Measurements from ENCODE around the gene SMAD3. TPM values are rescaled to one million over a fixed set of nuclear protein-coding genes. Genes with fewer than 3 reads are reported as not detected.

SMAD3 gene
- total RNA-seq, 3 donors from 2014 or later: 38.5 to 76.3 (median 44.9) TPM

- intact Hi-C loops (cut with DNase I, micrococcal nuclease): no loop called here
- DNase-seq (no peak), ATAC-seq (no peak)
- Histone ChIP-seq H3K9me3 (no peaks in the 10 kb centered on the region), H3K4me3 (no peak overlapping the region), H3K36me3 (ENCODE audit: low read depth) (no peaks in the 10 kb centered on the region), H3K4me1 (ENCODE audit: low read depth) (peaks cover 43% of the 10 kb centered on the region)
- TF ChIP-seq CTCF (IDR thresholded peaks at IDR 0.05): no peak
Observed at GRCh38 chr15:67117370-67117769, 52.0 kb downstream of the SMAD3 start.

- H3K4me1 ChIP-seq (ENCODE audit: low read depth): peaks cover 43% of the 10 kb centered on the region
- DNase-seq: no peak
- H3K4me3 ChIP-seq: no peak overlapping the region
- TF ChIP-seq CTCF (IDR thresholded peaks at IDR 0.05): no peak
- no peaks in the 10 kb centered on the region for H3K36me3 ChIP-seq (ENCODE audit: low read depth)
- intact Hi-C loops (cut with DNase I, micrococcal nuclease): no loop called here
- no peaks in the 10 kb centered on the region for H3K9me3 ChIP-seq
- no peak for ATAC-seq
Observed at GRCh38 chr15:67118808-67119207, 53.4 kb downstream of the SMAD3 start.

GRCh38 chr15:67119238-67119846, 53.9 kb downstream of the SMAD3 start:
- DNase-seq: no peak
- intact Hi-C loops (cut with DNase I, micrococcal nuclease): no loop called here
- no peaks in the 10 kb centered on the region for H3K9me3 ChIP-seq
- ATAC-seq: no peak
- peaks cover 43% of the 10 kb centered on the region for H3K4me1 ChIP-seq (ENCODE audit: low read depth)
- no peak for TF ChIP-seq CTCF (IDR thresholded peaks at IDR 0.05)
- H3K36me3 ChIP-seq (ENCODE audit: low read depth): no peaks in the 10 kb centered on the region
- H3K4me3 ChIP-seq: no peak overlapping the region

GRCh38 chr15:67120009-67120838, 54.8 kb downstream of the SMAD3 start:
- no peak for TF ChIP-seq CTCF (IDR thresholded peaks at IDR 0.05)
- no peaks in the 10 kb centered on the region for H3K9me3 ChIP-seq
- peaks cover 43% of the 10 kb centered on the region for H3K4me1 ChIP-seq (ENCODE audit: low read depth)
- intact Hi-C loops (cut with DNase I, micrococcal nuclease): no loop called here
- peak; percentile 48 for ATAC-seq
- no peaks in the 10 kb centered on the region for H3K36me3 ChIP-seq (ENCODE audit: low read depth)
- H3K4me3 ChIP-seq: no peak overlapping the region
- DNase-seq: no peak

GRCh38 chr15:67120839-67121643, 55.6 kb downstream of the SMAD3 start:
- H3K4me1 ChIP-seq (ENCODE audit: low read depth): peaks cover 39% of the 10 kb centered on the region
- H3K9me3 ChIP-seq: no peaks in the 10 kb centered on the region
- DNase-seq (peak; percentile 79 to 96 (median 88)), ATAC-seq (peak; percentile 85)
- no peaks in the 10 kb centered on the region for H3K36me3 ChIP-seq (ENCODE audit: low read depth)
- intact Hi-C loops (cut with DNase I, micrococcal nuclease): no loop called here
- no peak overlapping the region for H3K4me3 ChIP-seq
- TF ChIP-seq CTCF (IDR thresholded peaks at IDR 0.05): no peak

All from mucosa of descending colon (tissue), 3 donors.